Fibroblast of villous mesenchyme (primary cell): ENCODE results near the gene TAS1R2. TPM values are rescaled to one million over a fixed set of nuclear protein-coding genes. Genes with fewer than 3 reads are reported as not detected.

Source experiments
- DNase-seq: peaks from one replicate; pipeline ENCODE4 v3.0.0-alpha.2; 2010; ENCODE audit warnings: low read depth
- H3K4me3 ChIP-seq: 2 replicates; pipeline ENCODE4 v1.5.1; 2011; ENCODE audit warnings: low read depth, mild to moderate bottlenecking, low read length
- CTCF ChIP-seq: IDR thresholded peaks from 2 replicates; pipeline ENCODE4 v1.5.1; 2012; ENCODE audit warnings: low read depth, mild to moderate bottlenecking, low read length; ENCODE audit not compliant: insufficient read depth
- total RNA-seq: library from RNA; depleted of rRNA; stranded (reverse); fragments of >200 nt; gene quantifications from 2 replicates; pipeline ENCODE4 v1.2.3, GENCODE V29; 2012

The TAS1R2 gene
- total RNA-seq, 1 donor = not detected

GRCh38 chr1:18869847-18870594, 10.6 kb upstream of the TAS1R2 start:
- DNase-seq = no peak
- H3K4me3 ChIP-seq = no peak overlapping the region
- no peak for TF ChIP-seq CTCF

DNA sequence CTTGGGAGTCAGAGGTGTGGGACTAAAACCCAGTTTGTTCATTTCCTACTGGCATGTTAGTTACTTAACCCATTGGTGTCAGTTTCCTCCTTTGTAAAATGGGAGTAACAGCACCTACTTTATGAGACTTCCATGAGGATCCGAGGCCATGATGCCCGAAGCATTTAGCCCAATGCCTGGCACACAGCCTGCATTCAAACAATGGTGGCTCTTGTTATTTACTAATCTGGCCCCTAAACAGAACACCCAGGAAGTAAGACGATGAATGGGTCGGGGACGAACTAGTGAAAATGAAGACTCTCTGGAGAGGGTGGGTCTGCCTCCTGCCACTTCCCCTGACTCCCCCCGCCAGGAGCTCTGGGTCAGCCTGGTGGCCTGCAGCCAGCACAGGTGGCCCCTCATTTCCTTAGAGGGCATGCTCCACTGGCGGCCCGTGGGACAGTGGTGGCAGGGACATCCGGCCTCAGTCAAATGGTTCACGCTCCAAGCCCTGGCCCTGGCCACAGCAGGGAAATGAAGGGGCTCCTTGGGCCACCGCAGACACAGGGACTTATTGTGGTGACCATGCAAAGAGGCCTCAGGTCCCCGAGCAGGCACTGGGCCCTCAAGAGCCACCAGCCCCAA, 9.5 kb upstream of the TAS1R2 start:
- no peak overlapping the region for H3K4me3 ChIP-seq
- no peak for DNase-seq
- TF ChIP-seq CTCF = no peak

GRCh38 chr1:18868354-18868753, 8.9 kb upstream of the TAS1R2 start:
- no peak for TF ChIP-seq CTCF
- H3K4me3 ChIP-seq = no peak overlapping the region
- DNase-seq = no peak

GRCh38 chr1:18866846-18867245, 7.4 kb upstream of the TAS1R2 start:
- DNase-seq = no peak
- no peak overlapping the region for H3K4me3 ChIP-seq
- no peak for TF ChIP-seq CTCF

DNA sequence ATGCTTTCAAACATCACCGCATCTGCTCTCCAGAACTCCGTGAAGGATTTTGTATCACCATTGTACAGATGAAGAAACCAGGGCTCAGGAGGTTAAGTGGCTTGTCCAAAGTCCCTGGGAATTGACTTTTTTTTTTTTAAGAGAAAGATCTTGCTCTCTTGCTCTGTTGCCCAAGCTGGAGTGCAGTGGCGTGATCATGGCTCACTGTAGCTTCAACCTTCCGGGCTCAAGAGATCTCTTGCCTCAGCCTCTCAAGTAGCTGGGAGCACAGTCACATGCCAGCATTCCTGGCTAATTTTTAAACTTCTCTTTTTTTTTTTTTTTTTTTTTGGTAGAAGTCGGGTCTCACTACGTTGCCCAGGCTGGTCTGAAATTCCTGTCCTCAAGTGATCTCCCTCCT, 6.9 kb upstream of the TAS1R2 start:
- no peak for DNase-seq
- no peak overlapping the region for H3K4me3 ChIP-seq
- TF ChIP-seq CTCF = no peak

DNA sequence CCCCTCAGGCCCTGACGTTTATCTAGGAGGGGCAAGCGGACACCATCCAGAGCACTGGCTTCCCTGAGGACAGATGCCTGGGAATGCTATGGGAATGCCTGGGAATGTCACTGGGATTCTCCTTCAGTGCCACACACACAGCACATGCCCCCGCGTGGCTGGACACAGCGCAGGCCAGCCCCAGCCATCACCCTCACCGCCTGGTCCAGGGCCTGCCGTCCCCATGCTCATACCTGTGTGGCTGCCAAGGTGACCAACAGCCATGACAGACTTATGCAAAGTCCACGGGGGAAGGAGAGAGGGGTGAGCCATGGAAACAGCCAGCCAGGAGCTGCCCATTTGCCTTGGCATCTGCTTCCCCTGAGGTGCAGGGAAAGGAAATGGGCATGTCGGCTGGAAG, 5.7 kb upstream of the TAS1R2 start:
- TF ChIP-seq CTCF = no peak
- no peak overlapping the region for H3K4me3 ChIP-seq
- DNase-seq = no peak
